ENCODE results near the gene SPATA6L.

- no peak for TF ChIP-seq SP1 (CRISPR knock-in tag; conservative IDR thresholded peaks at IDR 0.05)
- TF ChIP-seq, protein P1, sequence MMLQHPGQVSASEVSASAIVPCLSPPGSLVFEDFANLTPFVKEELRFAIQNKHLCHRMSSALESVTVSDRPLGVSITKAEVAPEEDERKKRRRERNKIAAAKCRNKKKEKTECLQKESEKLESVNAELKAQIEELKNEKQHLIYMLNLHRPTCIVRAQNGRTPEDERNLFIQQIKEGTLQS (CRISPR knock-in tag; conservative IDR thresholded peaks at IDR 0.05), result no peak
- no peak for TF ChIP-seq ZNF281 (CRISPR knock-in tag; IDR thresholded peaks at IDR 0.05)
- no peak for TF ChIP-seq MAX (CRISPR knock-in tag; IDR thresholded peaks at IDR 0.05)
- no peak for TF ChIP-seq CTCF (IDR thresholded peaks at IDR 0.05)
- no peak for TF ChIP-seq NR1H2 (CRISPR knock-in tag; IDR thresholded peaks at IDR 0.05)
- TF ChIP-seq FOXK1 (CRISPR knock-in tag; IDR thresholded peaks at IDR 0.05), result no peak
- TF ChIP-seq USF2 (CRISPR knock-in tag; IDR thresholded peaks at IDR 0.05), result no peak
- TF ChIP-seq, protein P2, sequence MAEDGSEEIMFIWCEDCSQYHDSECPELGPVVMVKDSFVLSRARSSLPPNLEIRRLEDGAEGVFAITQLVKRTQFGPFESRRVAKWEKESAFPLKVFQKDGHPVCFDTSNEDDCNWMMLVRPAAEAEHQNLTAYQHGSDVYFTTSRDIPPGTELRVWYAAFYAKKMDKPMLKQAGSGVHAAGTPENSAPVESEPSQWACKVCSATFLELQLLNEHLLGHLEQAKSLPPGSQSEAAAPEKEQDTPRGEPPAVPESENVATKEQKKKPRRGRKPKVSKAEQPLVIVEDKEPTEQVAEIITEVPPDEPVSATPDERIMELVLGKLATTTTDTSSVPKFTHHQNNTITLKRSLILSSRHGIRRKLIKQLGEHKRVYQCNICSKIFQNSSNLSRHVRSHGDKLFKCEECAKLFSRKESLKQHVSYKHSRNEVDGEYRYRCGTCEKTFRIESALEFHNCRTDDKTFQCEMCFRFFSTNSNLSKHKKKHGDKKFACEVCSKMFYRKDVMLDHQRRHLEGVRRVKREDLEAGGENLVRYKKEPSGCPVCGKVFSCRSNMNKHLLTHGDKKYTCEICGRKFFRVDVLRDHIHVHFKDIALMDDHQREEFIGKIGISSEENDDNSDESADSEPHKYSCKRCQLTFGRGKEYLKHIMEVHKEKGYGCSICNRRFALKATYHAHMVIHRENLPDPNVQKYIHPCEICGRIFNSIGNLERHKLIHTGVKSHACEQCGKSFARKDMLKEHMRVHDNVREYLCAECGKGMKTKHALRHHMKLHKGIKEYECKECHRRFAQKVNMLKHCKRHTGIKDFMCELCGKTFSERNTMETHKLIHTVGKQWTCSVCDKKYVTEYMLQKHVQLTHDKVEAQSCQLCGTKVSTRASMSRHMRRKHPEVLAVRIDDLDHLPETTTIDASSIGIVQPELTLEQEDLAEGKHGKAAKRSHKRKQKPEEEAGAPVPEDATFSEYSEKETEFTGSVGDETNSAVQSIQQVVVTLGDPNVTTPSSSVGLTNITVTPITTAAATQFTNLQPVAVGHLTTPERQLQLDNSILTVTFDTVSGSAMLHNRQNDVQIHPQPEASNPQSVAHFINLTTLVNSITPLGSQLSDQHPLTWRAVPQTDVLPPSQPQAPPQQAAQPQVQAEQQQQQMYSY (CRISPR knock-in tag; IDR thresholded peaks at IDR 0.05), result no peak
- no peak for TF ChIP-seq AFF4 (CRISPR knock-in tag; IDR thresholded peaks at IDR 0.05; ENCODE audit: borderline replicate concordance)
- no peak for TF ChIP-seq FOXJ3 (CRISPR knock-in tag; IDR thresholded peaks at IDR 0.05; ENCODE audit: borderline replicate concordance)
- no peak for TF ChIP-seq KAT7 (CRISPR knock-in tag; IDR thresholded peaks at IDR 0.05; ENCODE audit: borderline replicate concordance)
- no peak for TF ChIP-seq ZNF263 (CRISPR knock-in tag; IDR thresholded peaks at IDR 0.05; ENCODE audit: low read depth)
These were observed 43.1 kb upstream of the SPATA6L start for GRCh38 chr9:4709380-4709779.

Data from WTC11 (cell line).